Heart right ventricle (tissue), 16 donors: ENCODE results near the gene SHFL. TPM values are rescaled to one million over a fixed set of nuclear protein-coding genes. Genes with fewer than 3 reads are reported as not detected.
A peak's percentile ranks its signal among the peaks of the same experiment; 100 is the strongest.

Experiments used
- ATAC-seq, 8 donors: fragments of 200-7000 bp; cut with Tn5 transposase; one replicate each; pipeline ENCODE4 v1.9.1; 2020; ENCODE audit warnings: mild to moderate bottlenecking in 8 of 8, moderate library complexity in 8 of 8, moderate number of reproducible peaks in 1 of 8
- DNase-seq, 2 donors: peaks; one replicate each; pipeline ENCODE4 v3.0.0-alpha.2; 2020
- H3K27ac ChIP-seq, 10 donors: fragments of 200-600 bp; sonication (generic) in 2 of 10; one replicate each; pipeline versions ENCODE4 v1.5.0 to v1.8.0; 2020 to 2022; ENCODE audit warnings: mild to moderate bottlenecking in 3 of 10
- H3K27me3 ChIP-seq, 7 donors: fragments of 200-600 bp; one replicate each; pipeline ENCODE4 v1.8.0; 2021 to 2022; ENCODE audit warnings: mild to moderate bottlenecking in 2 of 7
- H3K36me3 ChIP-seq, 9 donors: fragments of 200-600 bp; sonication (generic) in 1 of 9; one replicate each; pipeline versions ENCODE4 v1.5.0 to v1.8.0; 2020 to 2022; ENCODE audit warnings: mild to moderate bottlenecking in 2 of 9
- H3K4me1 ChIP-seq, 9 donors: fragments of 200-600 bp; sonication (generic) in 1 of 9; one replicate each; pipeline versions ENCODE4 v1.5.0 to v1.8.0; 2020 to 2022; ENCODE audit warnings: mild to moderate bottlenecking in 4 of 9
- H3K4me3 ChIP-seq, 10 donors: fragments of 200-600 bp; sonication (generic) in 2 of 10; one replicate each; pipeline versions ENCODE4 v1.5.0 to v1.8.0; 2020 to 2022; ENCODE audit warnings: mild to moderate bottlenecking in 7 of 10, moderate library complexity in 2 of 10
- H3K9me3 ChIP-seq, 11 donors: fragments of 200-600 bp in 10 of 11; sonication (generic) in 2 of 11; one replicate each; pipeline versions ENCODE4 v1.5.0 to v1.8.0; 2013 to 2022; ENCODE audit warnings: mild to moderate bottlenecking in 2 of 11, control low read depth in 1 of 11, moderate library complexity in 1 of 11
- CTCF ChIP-seq, 9 donors: fragments of 200-600 bp; sonication (generic) in 2 of 9; IDR thresholded peaks; one replicate each; pipeline versions ENCODE4 v1.5.0 to v1.8.0; 2021 to 2022; ENCODE audit warnings: antibody characterized with exemption in 9 of 9, mild to moderate bottlenecking in 5 of 9, moderate library complexity in 1 of 9
- WGBS, 2 donors: extraction: QIAGEN DNeasy Blood & Tissue Kit; methylation state at CpG; one replicate each; pipeline ENCODE4 v1.1.7; 2013; ENCODE audit warnings: inconsistent platforms in 1 of 2; 5-methylcytosine and 5-hydroxymethylcytosine counted together
- intact Hi-C, 10 donors: fragments of 100-400 bp; cut with DNase I; formaldehyde crosslinking; loops; one replicate each; pipeline versions ENCODE4 v1.11.1 to v1.14.2; 2022
- polyA plus RNA-seq, 2 donors: library from polyadenylated mRNA; stranded (reverse); fragments of 200-250 nt; gene quantifications; one replicate each; pipeline ENCODE4 v1.2.3, GENCODE V29; 2013
- total RNA-seq, 10 donors: library from RNA; stranded (reverse); fragmentation: NEBNext Ultra II Directional in 3 of 10; extraction: Animal tissue kit (Norgen Biotek cat#: 25700) in 3 of 10; gene quantifications; one replicate each; pipeline versions ENCODE4 v1.2.1 to v1.2.4, GENCODE V29; 2021 to 2023
- donor health status: Arrhythmogenic right ventricular cardiomyopathy.
- donor health status: ischemic (EF 13 %, LVEDD 7.1; RV severe dilation, severe dysfunction).
- donor health status: healthy with polysubstance abuse.
- donor health status: DM: no; HTN: yes; CAD: no.
- donor health status: DM: no; HTN: no; CAD: no.
- donor health status: ischemic (EF 25% LVEDD 6.9; RV normal size, moderate dysfunction).
- donor health status: ischemic (EF 25% LVEDD 5.7; RV mildly dilated, moderate dysfunction).
- donor health status: healthy.
- donor health status: DM: yes; HTN: yes; CAD: no.
- donor health status: Ischemic cardiomyopathy.
- donor health status: ischemic (EF 35%, LVEDD 5.7; RV mildly dilated, moderate dysfunction).
- donor health status: nonischemic (EF 11% LVEDD 7.7; RV severe dilation, severe dysfunction).
- donor health status: DM: yes; HTN: yes; CAD: no.
- donor health status: PGD.
- donor health status: ischemic (EF 29% LVEDD 5.4; RV normal size, mild dysfunction).
- donor health status: nonischemic (EF 23%, LVEDD 6.1; RV moderate dilation, normal function).

SHFL gene
- total and polyA plus RNA-seq, 12 donors = 4.0 to 30.2 (median 10.2) TPM

GRCh38 chr19:10104130-10104513 lies 18.0 kb downstream of the SHFL start:
- DNase-seq (no peak), ATAC-seq (no peak)
- no peak for TF ChIP-seq CTCF (IDR thresholded peaks at IDR 0.05)
- Histone ChIP-seq H3K36me3 (peaks cover under 1 to 20% (median 10%) of the 10 kb centered on the region in 9 donors), H3K4me1 (peaks cover 5 to 51% (median 15%) of the 10 kb centered on the region in 9 donors), H3K9me3 (no peaks in the 10 kb centered on the region), H3K27me3 (no peaks in the 10 kb centered on the region), H3K27ac (peak overlapping the region in 1 of 10 donors; percentile 85), H3K4me3 (no peak overlapping the region)
- intact Hi-C loops = no loop called here

- DNase-seq (no peak), ATAC-seq (no peak)
- Histone ChIP-seq H3K27me3 (no peaks in the 10 kb centered on the region), H3K9me3 (no peaks in the 10 kb centered on the region), H3K27ac (peak overlapping the region in 1 of 10 donors; percentile 85), H3K4me3 (no peak overlapping the region), H3K36me3 (peaks cover 4 to 28% (median 18%) of the 10 kb centered on the region in 9 donors), H3K4me1 (peaks cover 5 to 51% (median 15%) of the 10 kb centered on the region in 9 donors)
- 48 to 61% methylated on average over 15 of the region's 15 CpGs for WGBS, 2 donors
- intact Hi-C loops = loop anchor here in 2 of 10 donors (5.0 kb wide), 1 partner anchor 147 kb away; the partner anchor contains the start of gene MRPL4 (in 2 of the 2)
- no peak for TF ChIP-seq CTCF (IDR thresholded peaks at IDR 0.05)
These were observed 18.8 kb downstream of the SHFL start for GRCh38 chr19:10104665-10105508.

GRCh38 chr19:10105509-10106099 lies 19.5 kb downstream of the SHFL start:
- H3K27ac ChIP-seq = peak overlapping the region in 5 of 10 donors; percentile 46 to 88 (median 85)
- peaks cover 5 to 51% (median 15%) of the 10 kb centered on the region in 9 donors for H3K4me1 ChIP-seq
- intact Hi-C loops = loop anchor here in 3 of 10 donors (1.0 to 5.0 kb wide), 2 partner anchors 14 to 147 kb away; partner anchors contain the start of genes MRPL4 (in 2 of the 3) and EIF3G (in 1 of the 3)
- no peaks in the 10 kb centered on the region for H3K9me3 ChIP-seq
- no peaks in the 10 kb centered on the region for H3K27me3 ChIP-seq
- H3K36me3 ChIP-seq = peaks cover 4 to 35% (median 25%) of the 10 kb centered on the region in 9 donors
- H3K4me3 ChIP-seq = peak overlapping the region in 9 of 10 donors; percentile 54 to 87 (median 80)
- no peak for DNase-seq
- ATAC-seq = peak in 4 of 8 donors; percentile 1 to 7 (median 4)
- 48 to 50% methylated on average over 16 of the region's 16 CpGs for WGBS, 2 donors
- TF ChIP-seq CTCF (IDR thresholded peaks at IDR 0.05) = no peak
